ENCODE data around the gene LAMC2.

- TF ChIP-seq CTCF (IDR thresholded peaks at IDR 0.05): no peak
- TF ChIP-seq POLR2A (IDR thresholded peaks at IDR 0.05): no peak
Measured at GRCh38 chr1:183212870-183213269, 26.8 kb downstream of the LAMC2 start.
